Measurements from ENCODE around the gene WASF2.

DNA sequence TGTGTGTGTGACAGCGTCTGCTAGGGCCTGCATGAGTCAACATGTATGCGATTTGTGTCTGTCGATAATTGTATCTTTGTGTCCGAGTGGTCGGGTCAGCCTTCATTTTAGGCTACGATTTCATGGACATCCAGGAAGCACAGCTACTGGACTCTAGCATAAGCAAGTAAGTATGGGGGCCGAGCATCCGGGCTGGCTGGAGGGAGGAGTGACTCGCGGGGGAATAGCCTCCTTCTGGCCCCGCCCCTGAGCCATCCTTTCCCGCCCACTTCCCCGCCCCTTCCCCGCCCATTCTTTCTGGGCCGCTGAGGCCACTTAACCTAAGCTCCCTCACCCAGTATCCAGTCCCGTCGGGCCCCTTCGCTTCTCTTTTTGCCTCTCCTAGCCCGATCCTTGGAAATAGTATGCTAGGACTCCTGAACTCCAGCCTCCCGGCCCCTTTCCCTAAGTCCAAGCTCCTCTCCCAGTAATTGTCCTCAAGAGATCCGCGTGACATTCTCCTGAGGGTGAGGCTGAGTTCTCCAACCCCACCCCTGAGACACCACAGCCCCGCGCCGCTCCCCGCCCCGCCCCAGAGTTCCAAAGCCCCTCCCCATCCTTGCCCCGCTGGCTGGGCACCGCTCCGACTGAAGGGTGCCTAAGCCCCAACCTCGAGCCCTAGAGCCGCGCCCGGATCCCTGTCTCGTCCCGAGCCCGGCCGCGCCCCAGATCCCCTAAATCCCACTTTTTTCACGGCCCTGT, 124.4 kb downstream of the WASF2 start:
- TF ChIP-seq, protein P1, sequence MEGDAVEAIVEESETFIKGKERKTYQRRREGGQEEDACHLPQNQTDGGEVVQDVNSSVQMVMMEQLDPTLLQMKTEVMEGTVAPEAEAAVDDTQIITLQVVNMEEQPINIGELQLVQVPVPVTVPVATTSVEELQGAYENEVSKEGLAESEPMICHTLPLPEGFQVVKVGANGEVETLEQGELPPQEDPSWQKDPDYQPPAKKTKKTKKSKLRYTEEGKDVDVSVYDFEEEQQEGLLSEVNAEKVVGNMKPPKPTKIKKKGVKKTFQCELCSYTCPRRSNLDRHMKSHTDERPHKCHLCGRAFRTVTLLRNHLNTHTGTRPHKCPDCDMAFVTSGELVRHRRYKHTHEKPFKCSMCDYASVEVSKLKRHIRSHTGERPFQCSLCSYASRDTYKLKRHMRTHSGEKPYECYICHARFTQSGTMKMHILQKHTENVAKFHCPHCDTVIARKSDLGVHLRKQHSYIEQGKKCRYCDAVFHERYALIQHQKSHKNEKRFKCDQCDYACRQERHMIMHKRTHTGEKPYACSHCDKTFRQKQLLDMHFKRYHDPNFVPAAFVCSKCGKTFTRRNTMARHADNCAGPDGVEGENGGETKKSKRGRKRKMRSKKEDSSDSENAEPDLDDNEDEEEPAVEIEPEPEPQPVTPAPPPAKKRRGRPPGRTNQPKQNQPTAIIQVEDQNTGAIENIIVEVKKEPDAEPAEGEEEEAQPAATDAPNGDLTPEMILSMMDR (IDR thresholded peaks at IDR 0.05; ENCODE audit: poor library complexity, severe bottlenecking): no peak
- TF ChIP-seq MXI1 (conservative IDR thresholded peaks at IDR 0.05; ENCODE audit: poor library complexity, severe bottlenecking): no peak
- TF ChIP-seq, protein P2, sequence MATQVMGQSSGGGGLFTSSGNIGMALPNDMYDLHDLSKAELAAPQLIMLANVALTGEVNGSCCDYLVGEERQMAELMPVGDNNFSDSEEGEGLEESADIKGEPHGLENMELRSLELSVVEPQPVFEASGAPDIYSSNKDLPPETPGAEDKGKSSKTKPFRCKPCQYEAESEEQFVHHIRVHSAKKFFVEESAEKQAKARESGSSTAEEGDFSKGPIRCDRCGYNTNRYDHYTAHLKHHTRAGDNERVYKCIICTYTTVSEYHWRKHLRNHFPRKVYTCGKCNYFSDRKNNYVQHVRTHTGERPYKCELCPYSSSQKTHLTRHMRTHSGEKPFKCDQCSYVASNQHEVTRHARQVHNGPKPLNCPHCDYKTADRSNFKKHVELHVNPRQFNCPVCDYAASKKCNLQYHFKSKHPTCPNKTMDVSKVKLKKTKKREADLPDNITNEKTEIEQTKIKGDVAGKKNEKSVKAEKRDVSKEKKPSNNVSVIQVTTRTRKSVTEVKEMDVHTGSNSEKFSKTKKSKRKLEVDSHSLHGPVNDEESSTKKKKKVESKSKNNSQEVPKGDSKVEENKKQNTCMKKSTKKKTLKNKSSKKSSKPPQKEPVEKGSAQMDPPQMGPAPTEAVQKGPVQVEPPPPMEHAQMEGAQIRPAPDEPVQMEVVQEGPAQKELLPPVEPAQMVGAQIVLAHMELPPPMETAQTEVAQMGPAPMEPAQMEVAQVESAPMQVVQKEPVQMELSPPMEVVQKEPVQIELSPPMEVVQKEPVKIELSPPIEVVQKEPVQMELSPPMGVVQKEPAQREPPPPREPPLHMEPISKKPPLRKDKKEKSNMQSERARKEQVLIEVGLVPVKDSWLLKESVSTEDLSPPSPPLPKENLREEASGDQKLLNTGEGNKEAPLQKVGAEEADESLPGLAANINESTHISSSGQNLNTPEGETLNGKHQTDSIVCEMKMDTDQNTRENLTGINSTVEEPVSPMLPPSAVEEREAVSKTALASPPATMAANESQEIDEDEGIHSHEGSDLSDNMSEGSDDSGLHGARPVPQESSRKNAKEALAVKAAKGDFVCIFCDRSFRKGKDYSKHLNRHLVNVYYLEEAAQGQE (IDR thresholded peaks at IDR 0.05; ENCODE audit: borderline replicate concordance): no peak
- TF ChIP-seq POLR2AphosphoS5 (IDR thresholded peaks at IDR 0.05): no peak
